ENCODE data around the gene STXBP6. TPM values are rescaled to one million over a fixed set of nuclear protein-coding genes. Genes with fewer than 3 reads are reported as not detected.

The STXBP6 gene
- total and polyA plus RNA-seq, 2 experiments from 2014 or later: 19.7 to 29.0 TPM

GRCh38 chr14:24910408-24910986, 139.4 kb downstream of the STXBP6 start:
- no peaks in the 10 kb centered on the region for H3K36me3 Mint-ChIP-seq (ENCODE audit: low read depth)
- no peaks in the 10 kb centered on the region; the same call in 1 of the 2 replicates for H3K79me2 ChIP-seq (replicated peaks; ENCODE audit: insufficient read depth)
- H3K27me3 ChIP-seq (ENCODE audit: insufficient read depth): no peaks in the 10 kb centered on the region
- H3K27ac Mint-ChIP-seq: no peak overlapping the region; the same call in 1 of the 2 replicates
- H3K36me3 ChIP-seq (ENCODE audit: insufficient read depth): no peaks in the 10 kb centered on the region
- DNase-seq (ENCODE audit: low spot score) (no peak), ATAC-seq (no peak)
- peaks cover 1% of the 10 kb centered on the region for H3K27me3 Mint-ChIP-seq (ENCODE audit: insufficient read depth, low read depth, poor library complexity)
- no peaks in the 10 kb centered on the region for H4K20me1 ChIP-seq (replicated peaks; ENCODE audit: insufficient read depth)
- TF ChIP-seq STAT1 (IDR thresholded peaks at IDR 0.05; ENCODE audit: unreplicated experiment): no peak
- TF ChIP-seq EZH2phosphoT487 (IDR thresholded peaks at IDR 0.05; ENCODE audit: unreplicated experiment): no peak
- no peak for TF ChIP-seq CREB1 (CRISPR knock-in tag; IDR thresholded peaks at IDR 0.05; ENCODE audit: low read depth)
- no peak for TF ChIP-seq POLR2AphosphoS5 (IDR thresholded peaks at IDR 0.05; ENCODE audit: low read depth)
- H3K4me3 Mint-ChIP-seq: no peak overlapping the region
- no peaks in the 10 kb centered on the region for H3K9me3 Mint-ChIP-seq
- H3K4me2 ChIP-seq: no peak overlapping the region
- no peak overlapping the region for H3K4me3 ChIP-seq
- H3K4me1 ChIP-seq (ENCODE audit: insufficient read depth): 0 out of 2 replicates have a peak, but pooled peaks cover 5% of the 10 kb centered on the region
- no peaks in the 10 kb centered on the region for H3F3A ChIP-seq (replicated peaks; ENCODE audit: low read depth)
- no peak overlapping the region for H2AFZ ChIP-seq
- H3K9me2 ChIP-seq (ENCODE audit: insufficient read depth): peaks cover 3% of the 10 kb centered on the region; the same call in 1 of the 2 replicates
- no peak overlapping the region for H3K27ac ChIP-seq (ENCODE audit: low read depth)
- peaks cover 7% of the 10 kb centered on the region; the same call in 1 of the 3 replicates for H3K4me1 Mint-ChIP-seq

GRCh38 chr14:24909523-24910302, 140.2 kb downstream of the STXBP6 start:
- H3K27ac Mint-ChIP-seq: no peak overlapping the region

More at GRCh38 chr14:24909523-24910302, 140.2 kb downstream of the STXBP6 start:
- H3F3A ChIP-seq (replicated peaks; ENCODE audit: low read depth): no peaks in the 10 kb centered on the region
- no peaks in the 10 kb centered on the region for H3K27me3 ChIP-seq (ENCODE audit: insufficient read depth)
- H3K36me3 ChIP-seq (ENCODE audit: insufficient read depth): no peaks in the 10 kb centered on the region
- TF ChIP-seq STAT1 (IDR thresholded peaks at IDR 0.05; ENCODE audit: unreplicated experiment) (no peak), CTCF (conservative IDR thresholded peaks at IDR 0.05; ENCODE audit: low read depth in 2 of 2) (no peak)
- TF ChIP-seq, protein P1, sequence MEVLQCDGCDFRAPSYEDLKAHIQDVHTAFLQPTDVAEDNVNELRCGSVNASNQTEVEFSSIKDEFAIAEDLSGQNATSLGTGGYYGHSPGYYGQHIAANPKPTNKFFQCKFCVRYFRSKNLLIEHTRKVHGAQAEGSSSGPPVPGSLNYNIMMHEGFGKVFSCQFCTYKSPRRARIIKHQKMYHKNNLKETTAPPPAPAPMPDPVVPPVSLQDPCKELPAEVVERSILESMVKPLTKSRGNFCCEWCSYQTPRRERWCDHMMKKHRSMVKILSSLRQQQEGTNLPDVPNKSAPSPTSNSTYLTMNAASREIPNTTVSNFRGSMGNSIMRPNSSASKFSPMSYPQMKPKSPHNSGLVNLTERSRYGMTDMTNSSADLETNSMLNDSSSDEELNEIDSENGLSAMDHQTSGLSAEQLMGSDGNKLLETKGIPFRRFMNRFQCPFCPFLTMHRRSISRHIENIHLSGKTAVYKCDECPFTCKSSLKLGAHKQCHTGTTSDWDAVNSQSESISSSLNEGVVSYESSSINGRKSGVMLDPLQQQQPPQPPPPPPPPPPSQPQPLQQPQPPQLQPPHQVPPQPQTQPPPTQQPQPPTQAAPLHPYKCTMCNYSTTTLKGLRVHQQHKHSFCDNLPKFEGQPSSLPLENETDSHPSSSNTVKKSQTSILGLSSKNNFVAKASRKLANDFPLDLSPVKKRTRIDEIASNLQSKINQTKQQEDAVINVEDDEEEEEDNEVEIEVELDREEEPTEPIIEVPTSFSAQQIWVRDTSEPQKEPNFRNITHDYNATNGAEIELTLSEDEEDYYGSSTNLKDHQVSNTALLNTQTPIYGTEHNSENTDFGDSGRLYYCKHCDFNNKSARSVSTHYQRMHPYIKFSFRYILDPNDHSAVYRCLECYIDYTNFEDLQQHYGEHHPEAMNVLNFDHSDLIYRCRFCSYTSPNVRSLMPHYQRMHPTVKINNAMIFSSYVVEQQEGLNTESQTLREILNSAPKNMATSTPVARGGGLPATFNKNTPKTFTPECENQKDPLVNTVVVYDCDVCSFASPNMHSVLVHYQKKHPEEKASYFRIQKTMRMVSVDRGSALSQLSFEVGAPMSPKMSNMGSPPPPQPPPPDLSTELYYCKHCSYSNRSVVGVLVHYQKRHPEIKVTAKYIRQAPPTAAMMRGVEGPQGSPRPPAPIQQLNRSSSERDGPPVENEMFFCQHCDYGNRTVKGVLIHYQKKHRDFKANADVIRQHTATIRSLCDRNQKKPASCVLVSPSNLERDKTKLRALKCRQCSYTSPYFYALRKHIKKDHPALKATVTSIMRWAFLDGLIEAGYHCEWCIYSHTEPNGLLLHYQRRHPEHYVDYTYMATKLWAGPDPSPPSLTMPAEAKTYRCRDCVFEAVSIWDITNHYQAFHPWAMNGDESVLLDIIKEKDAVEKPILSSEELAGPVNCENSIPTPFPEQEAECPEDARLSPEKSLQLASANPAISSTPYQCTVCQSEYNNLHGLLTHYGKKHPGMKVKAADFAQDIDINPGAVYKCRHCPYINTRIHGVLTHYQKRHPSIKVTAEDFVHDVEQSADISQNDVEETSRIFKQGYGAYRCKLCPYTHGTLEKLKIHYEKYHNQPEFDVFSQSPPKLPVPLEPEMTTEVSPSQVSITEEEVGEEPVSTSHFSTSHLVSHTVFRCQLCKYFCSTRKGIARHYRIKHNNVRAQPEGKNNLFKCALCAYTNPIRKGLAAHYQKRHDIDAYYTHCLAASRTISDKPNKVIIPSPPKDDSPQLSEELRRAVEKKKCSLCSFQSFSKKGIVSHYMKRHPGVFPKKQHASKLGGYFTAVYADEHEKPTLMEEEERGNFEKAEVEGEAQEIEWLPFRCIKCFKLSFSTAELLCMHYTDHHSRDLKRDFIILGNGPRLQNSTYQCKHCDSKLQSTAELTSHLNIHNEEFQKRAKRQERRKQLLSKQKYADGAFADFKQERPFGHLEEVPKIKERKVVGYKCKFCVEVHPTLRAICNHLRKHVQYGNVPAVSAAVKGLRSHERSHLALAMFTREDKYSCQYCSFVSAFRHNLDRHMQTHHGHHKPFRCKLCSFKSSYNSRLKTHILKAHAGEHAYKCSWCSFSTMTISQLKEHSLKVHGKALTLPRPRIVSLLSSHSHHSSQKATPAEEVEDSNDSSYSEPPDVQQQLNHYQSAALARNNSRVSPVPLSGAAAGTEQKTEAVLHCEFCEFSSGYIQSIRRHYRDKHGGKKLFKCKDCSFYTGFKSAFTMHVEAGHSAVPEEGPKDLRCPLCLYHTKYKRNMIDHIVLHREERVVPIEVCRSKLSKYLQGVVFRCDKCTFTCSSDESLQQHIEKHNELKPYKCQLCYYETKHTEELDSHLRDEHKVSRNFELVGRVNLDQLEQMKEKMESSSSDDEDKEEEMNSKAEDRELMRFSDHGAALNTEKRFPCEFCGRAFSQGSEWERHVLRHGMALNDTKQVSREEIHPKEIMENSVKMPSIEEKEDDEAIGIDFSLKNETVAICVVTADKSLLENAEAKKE (CRISPR knock-in tag; IDR thresholded peaks at IDR 0.05): no peak
- H3K4me1 Mint-ChIP-seq: peaks cover 5% of the 10 kb centered on the region; the same call in 1 of the 3 replicates
- ATAC-seq: no peak
- peaks cover 3% of the 10 kb centered on the region; the same call in 1 of the 2 replicates for H3K9me2 ChIP-seq (ENCODE audit: insufficient read depth)
- peaks cover 1% of the 10 kb centered on the region for H3K27me3 Mint-ChIP-seq (ENCODE audit: insufficient read depth, low read depth, poor library complexity)
- no peak for DNase-seq (ENCODE audit: low spot score)
- no peaks in the 10 kb centered on the region for H3K36me3 Mint-ChIP-seq (ENCODE audit: low read depth)
- H2AFZ ChIP-seq: no peak overlapping the region
- no peaks in the 10 kb centered on the region for H3K9me3 Mint-ChIP-seq
- H3K79me2 ChIP-seq (replicated peaks; ENCODE audit: insufficient read depth): no peaks in the 10 kb centered on the region; the same call in 1 of the 2 replicates
- H3K27ac ChIP-seq (ENCODE audit: low read depth): no peak overlapping the region
- H3K4me2 ChIP-seq: no peak overlapping the region
- no peak overlapping the region for H3K4me3 ChIP-seq
- 0 out of 2 replicates have a peak, but pooled peaks cover 3% of the 10 kb centered on the region for H3K4me1 ChIP-seq (ENCODE audit: insufficient read depth)
- H3K4me3 Mint-ChIP-seq: no peak overlapping the region
- H4K20me1 ChIP-seq (replicated peaks; ENCODE audit: insufficient read depth): no peaks in the 10 kb centered on the region

Measured in GM23338 (cell line).